ENCODE measurements around the gene NCBP2. TPM values are rescaled to one million over a fixed set of nuclear protein-coding genes. Genes with fewer than 3 reads are reported as not detected.
"Not testable (repeated sequence)": the region's sequence is repeated elsewhere in the genome, so short reads cannot be mapped to it uniquely, and the experiment has no call there.

Gene NCBP2
- total RNA-seq, 1 experiment from 2014 or later, result 67.8 TPM

DNA sequence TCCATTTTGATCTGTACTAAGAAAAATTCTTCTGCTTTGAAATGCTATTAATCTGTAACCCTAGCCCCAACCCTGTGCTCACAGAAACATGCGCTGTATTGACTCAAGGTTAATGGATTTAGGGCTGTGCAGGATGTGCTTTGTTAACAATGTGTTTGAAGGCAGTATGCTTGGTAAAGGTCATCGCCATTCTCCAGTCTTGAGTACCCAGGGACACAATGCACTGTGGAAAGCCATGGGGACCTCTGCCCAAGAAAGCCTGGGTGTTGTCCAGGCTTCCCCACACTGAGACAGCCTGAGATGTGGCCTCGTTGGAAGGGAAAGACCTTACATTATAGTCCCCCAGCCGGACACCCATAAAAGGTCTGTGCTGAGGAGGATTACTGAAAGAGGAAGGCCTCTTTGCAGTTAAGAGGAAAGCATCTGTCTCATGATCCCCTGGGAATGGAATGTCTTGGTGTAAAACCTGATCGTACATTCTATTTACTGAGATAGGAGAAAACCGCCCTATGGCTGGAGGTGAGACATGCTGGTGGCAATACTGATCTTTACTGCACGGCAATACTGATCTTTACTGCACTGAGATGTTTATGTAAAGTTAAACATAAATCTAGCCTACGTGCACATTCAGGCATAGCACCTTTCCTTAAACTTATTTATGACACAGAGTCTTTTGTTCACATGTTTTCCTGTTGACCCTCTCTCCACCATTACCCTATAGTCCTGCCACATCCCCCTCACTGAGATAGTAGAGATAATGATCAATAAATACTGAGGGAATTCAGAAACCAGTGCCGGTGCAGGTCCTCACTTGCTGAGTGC lies 20.0 kb upstream of the NCBP2 start:
- no peak for DNase-seq
- Histone ChIP-seq H3K4me3 (ENCODE audit: insufficient read depth, low read depth, low read length) (no peak overlapping the region), H3K36me3 (replicated peaks; ENCODE audit: control insufficient read depth, insufficient read depth, low read length) (no peaks in the 10 kb centered on the region), H3K27me3 (ENCODE audit: control insufficient read depth, insufficient read depth, low read length) (peaks cover 23% of the 10 kb centered on the region)

DNA sequence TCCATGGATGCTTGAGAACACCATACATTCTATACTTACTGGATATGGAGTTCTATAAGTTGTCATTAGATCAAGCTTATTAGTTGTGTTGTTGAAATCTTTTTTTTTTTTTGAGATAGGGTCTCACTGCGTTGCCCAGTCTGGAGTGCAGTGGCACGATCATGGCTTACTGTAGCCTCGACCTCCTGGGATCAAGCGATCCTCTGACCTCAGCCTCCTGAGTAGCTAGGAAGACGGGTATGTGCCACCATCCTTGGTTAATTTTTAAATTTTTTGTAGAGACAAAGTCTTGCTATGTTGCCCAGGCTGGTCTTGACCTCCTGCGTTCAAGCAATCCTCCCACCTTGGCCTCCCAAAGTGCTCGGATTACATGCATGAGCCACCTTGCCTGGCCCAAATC lies 12.5 kb upstream of the NCBP2 start:
- no peak for DNase-seq
- no peak overlapping the region for H3K4me3 ChIP-seq (ENCODE audit: insufficient read depth, low read depth, low read length)
- H3K27me3 ChIP-seq (ENCODE audit: control insufficient read depth, insufficient read depth, low read length), result no peaks in the 10 kb centered on the region
- no peaks in the 10 kb centered on the region for H3K36me3 ChIP-seq (replicated peaks; ENCODE audit: control insufficient read depth, insufficient read depth, low read length)

DNA sequence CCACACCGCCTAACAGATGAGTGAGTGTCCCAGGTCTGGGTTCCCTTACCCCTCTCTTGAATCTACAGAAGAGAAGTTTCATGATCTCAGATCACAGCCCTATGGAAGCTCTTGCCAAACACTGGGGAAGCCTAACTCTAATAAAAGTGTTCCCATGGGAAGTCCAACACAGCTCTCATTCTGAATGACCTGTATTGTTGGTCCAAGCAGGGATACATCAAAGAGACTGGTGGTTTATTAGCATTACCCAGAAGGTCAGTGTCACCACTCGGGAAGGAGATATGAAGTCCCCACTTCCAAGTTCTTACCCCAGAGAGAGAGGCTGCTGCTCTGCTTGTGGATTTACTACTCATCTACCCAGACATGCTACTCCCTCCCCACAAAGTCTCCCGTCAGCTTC lies 9.0 kb upstream of the NCBP2 start:
- no peak for DNase-seq
- no peak overlapping the region for H3K4me3 ChIP-seq (ENCODE audit: insufficient read depth, low read depth, low read length)
- no peaks in the 10 kb centered on the region; the same call in 1 of the 2 replicates for H3K27me3 ChIP-seq (ENCODE audit: control insufficient read depth, insufficient read depth, low read length)
- H3K36me3 ChIP-seq (replicated peaks; ENCODE audit: control insufficient read depth, insufficient read depth, low read length), result no peaks in the 10 kb centered on the region

DNA sequence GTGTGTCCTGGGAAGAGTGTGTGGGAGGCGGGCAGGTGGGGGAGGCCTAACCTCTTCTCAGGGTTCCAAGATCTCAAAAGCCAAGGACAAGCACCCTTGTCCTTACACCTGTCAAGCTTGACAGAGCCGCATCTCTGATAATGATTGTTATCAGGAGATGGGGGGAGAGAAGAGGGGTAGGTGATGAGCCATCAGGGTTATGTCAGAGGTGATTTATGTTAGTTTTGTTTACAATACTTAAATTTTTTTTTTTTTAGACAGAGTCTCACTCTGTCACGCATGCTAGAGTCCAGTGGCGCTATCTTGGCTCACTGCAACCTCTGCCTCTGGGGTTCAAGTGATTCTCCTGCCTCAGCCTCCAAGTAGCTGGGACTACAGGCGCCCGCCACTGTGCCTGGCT lies 7.4 kb upstream of the NCBP2 start:
- no peak for DNase-seq
- Histone ChIP-seq H3K4me3 (ENCODE audit: insufficient read depth, low read depth, low read length) (no peak overlapping the region), H3K36me3 (replicated peaks; ENCODE audit: control insufficient read depth, insufficient read depth, low read length) (no peaks in the 10 kb centered on the region), H3K27me3 (ENCODE audit: control insufficient read depth, insufficient read depth, low read length) (no peaks in the 10 kb centered on the region; the same call in 1 of the 2 replicates)

DNA sequence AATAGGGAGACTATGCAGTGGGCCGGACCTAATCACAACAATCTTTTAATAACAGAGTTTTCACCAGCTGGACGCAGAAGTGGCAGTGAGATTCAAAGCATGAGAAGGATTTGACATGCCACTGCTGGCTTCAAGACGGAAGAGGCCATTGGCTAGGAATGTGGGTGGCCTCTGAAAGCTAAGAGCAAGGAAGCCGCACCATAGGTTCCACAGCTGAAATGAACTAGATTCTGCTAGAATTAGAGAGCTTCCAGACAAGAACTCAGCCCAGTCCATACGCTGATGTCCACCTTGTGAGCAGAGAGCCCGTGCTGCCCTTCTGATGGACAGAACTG lies 6.9 kb upstream of the NCBP2 start:
- no peak for DNase-seq
- no peak overlapping the region for H3K4me3 ChIP-seq (ENCODE audit: insufficient read depth, low read depth, low read length)

DNA sequence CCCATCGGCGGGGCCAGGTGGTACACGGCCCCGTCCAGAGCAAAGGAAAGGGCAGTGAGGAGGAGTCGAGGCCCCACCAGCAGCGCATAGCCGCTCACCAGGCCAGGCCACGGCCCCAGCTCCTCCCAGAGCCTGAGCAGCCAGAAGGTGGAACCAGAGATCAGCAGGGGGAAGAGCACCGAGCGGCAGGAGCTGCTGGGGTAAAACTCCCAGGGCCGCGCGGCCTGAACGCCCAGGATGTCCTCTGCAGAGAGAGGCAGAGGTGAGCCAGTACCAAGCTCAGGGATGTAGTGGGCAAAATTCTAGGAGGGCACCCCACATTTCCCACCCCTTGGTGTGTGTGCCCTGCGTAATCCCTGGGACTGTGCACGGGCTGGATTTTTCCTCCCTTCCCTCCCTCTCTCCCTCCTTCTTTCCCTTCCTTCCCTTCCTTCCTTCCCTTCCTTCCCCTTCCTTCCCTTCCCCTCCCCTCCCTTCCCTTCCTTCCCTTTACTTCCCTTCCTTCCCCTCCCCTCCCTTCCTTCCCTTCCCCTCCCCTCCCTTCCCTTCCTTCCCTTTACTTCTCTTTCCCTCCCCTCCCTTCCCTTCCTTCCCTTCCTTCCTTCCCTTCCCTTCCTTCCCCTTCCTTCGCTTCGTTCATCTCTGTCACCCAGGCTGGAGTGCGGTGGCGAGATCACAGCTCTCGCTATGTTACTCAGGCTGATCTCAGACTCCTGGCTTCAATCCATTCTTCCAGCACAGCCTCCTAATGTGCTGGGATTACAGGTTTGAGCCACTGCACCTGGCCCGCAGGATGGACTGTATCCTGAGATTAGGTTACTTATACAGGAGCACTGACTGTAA lies 6.3 kb upstream of the NCBP2 start:
- DNase-seq, result peak; percentile 86
- no peaks in the 10 kb centered on the region for H3K36me3 ChIP-seq (replicated peaks; ENCODE audit: control insufficient read depth, insufficient read depth, low read length)
- H3K4me3 ChIP-seq (ENCODE audit: insufficient read depth, low read depth, low read length), result no peak overlapping the region
- H3K27me3 ChIP-seq (ENCODE audit: control insufficient read depth, insufficient read depth, low read length), result no peaks in the 10 kb centered on the region; the same call in 1 of the 2 replicates

More for the DNA sequence above, 6.9 kb upstream of the NCBP2 start:
- Histone ChIP-seq H3K36me3 (replicated peaks; ENCODE audit: control insufficient read depth, insufficient read depth, low read length) (no peaks in the 10 kb centered on the region), H3K27me3 (ENCODE audit: control insufficient read depth, insufficient read depth, low read length) (no peaks in the 10 kb centered on the region; the same call in 1 of the 2 replicates)

DNA sequence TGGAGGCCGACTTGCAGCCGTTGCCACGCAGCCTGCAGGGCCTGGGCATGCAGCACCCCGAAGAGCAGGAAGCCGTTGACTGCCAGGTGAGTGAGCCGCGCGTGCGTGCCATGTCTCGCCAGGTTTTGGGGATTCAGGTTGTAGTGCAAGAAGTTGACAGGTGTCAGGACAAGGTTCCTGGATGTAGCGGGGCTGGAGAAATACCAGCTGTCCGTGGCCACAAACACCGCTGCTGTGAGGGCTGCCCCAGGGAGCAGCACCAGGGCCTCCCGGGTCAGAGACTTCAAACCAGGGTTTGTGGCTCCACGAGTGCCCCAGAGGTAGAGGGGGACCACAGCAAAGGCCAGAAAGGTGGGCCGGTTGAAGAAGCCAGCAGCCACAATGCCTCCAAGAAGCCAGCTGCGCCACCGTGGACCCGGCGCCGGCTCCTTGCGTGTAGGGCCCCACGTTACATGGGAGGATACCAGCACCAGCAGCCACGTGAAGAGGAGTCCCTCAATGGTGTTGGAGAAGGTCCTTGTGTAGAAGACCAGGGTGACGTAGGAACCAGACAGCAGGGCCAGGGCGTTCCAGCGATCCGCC lies 5.6 kb upstream of the NCBP2 start:
- DNase-seq, result no peak

DNA sequence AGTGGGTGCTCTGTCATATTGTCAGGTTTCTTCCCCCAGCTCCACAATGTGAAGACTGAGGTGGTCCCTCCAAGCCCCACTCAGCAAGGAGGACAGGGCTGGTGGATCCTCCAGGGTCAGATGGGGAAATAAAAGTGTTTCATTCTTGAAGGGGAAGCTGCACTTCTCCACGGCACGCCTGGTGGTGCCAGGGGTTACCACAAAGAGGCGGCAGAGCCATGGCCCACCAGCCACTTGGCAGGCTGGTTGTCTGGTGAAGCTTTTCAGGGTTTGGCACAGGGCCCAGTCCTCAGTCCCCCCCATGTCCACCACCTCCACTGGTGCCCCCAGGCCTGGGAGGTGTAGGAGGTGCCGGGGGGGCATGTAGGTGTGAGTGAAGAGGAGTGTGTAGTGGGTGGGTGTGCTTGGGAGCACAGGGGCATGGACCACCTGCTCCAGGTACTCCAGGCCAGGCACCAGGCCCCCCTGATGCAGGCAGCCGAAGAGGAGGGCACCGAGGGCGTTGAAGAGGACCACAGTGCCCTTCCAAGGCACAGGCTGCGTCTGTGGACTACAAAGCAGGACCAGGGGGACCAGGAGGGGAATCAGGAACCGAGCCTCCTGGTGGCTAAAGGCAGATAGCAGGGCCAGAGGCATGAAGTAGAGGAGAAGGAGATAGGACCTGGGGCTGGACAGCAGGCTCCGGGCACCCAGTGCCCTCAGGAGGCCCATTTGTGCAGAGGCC lies 5.0 kb upstream of the NCBP2 start:
- Histone ChIP-seq H3K36me3 (replicated peaks; ENCODE audit: control insufficient read depth, insufficient read depth, low read length) (no peaks in the 10 kb centered on the region), H3K4me3 (ENCODE audit: insufficient read depth, low read depth, low read length) (no peak overlapping the region), H3K27me3 (ENCODE audit: control insufficient read depth, insufficient read depth, low read length) (no peaks in the 10 kb centered on the region; the same call in 1 of the 2 replicates)
- DNase-seq, result peak; percentile 71

More for the DNA sequence above, 5.6 kb upstream of the NCBP2 start:
- H3K27me3 ChIP-seq (ENCODE audit: control insufficient read depth, insufficient read depth, low read length), result no peaks in the 10 kb centered on the region; the same call in 1 of the 2 replicates
- no peaks in the 10 kb centered on the region for H3K36me3 ChIP-seq (replicated peaks; ENCODE audit: control insufficient read depth, insufficient read depth, low read length)
- no peak overlapping the region for H3K4me3 ChIP-seq (ENCODE audit: insufficient read depth, low read depth, low read length)

DNA sequence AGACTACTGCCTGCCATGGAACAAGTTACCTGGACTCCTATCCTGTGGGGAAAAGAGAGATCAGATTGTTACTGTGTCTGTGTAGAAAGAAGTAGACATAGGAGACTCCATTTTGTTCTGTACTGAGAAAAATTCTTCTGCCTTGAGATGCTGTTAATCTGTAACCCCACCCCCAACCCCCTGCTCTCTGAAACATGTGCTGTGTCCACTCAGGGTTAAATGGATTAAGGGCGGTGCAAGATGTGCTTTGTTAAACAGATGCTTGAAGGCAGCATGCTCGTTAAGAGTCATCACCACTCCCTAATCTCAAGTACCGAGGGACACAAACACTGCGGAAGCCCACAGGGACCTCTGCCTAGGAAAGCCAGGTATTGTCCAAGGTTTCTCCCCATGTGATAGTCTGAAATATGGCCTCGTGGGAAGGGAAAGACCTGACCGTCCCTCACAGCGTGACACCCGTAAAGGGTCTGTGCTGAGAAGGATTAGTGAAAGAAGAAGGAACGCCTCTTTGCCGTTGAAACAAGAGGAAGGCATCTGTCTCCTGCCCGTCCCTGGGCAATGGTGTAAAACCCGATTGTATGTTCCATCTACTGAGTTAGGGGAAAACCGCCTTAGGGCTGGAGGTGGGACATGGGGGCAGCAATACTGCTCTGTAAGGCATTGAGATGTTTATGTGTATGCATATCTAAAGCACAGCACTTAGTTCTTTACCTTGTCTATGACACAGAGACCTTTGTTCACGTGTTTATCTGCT lies 1.9 kb upstream of the NCBP2 start:
- H3K36me3 ChIP-seq (replicated peaks; ENCODE audit: control insufficient read depth, insufficient read depth, low read length); H3K4me3 ChIP-seq (ENCODE audit: insufficient read depth, low read depth, low read length); DNase-seq; H3K27me3 ChIP-seq (ENCODE audit: control insufficient read depth, insufficient read depth, low read length): not testable (repeated sequence)

DNA sequence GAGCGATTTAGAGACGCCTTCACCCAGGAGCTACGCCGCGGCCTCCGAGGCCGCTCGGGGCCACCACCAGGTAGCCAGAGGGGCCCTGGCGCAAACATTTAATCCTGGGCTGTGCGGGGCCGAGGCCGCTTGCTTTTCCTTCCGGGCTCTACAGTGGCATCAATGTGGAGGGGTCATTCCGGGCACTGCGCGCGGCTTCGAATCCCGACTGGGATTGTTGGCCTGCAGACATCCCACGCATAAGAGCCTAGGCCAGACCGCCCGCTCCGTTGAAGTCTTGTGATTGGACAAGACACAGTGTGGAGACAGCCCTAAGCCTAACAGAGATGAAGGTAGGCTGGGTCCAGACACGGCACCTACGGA lies 568 bp upstream of the NCBP2 start:
- H3K4me3 ChIP-seq (ENCODE audit: insufficient read depth, low read depth, low read length), result peak overlapping the region; percentile 98
- no peaks in the 10 kb centered on the region for H3K27me3 ChIP-seq (ENCODE audit: control insufficient read depth, insufficient read depth, low read length)
- DNase-seq, result no peak

DNA sequence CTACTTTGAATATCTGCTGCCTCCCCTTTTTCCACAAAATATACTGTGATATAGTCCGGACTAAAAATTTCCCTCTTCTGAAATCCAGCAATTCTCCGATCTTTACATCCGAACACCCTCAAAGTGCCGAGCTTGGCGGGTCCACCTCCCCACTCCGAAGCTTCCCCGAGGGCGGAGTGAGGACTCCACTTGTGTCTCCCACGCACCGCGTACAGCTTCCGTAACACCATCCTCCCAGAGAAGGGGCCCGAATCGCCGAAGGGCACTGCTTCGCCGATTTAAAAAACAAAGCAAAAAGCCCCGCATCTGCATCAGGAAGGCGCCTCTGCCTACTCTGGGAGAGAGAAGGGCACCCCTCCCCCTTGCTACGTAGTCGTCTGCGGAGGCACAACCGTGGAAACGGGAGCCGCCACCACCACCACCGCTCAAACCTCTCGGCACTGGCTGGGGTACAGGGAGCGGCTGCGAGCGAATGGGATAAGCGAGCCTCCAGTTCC lies 551 bp downstream of the NCBP2 start:
- peaks cover 20% of the 10 kb centered on the region for H3K36me3 ChIP-seq (replicated peaks; ENCODE audit: control insufficient read depth, insufficient read depth, low read length)
- H3K4me3 ChIP-seq (ENCODE audit: insufficient read depth, low read depth, low read length), result peak overlapping the region; percentile 98
- H3K27me3 ChIP-seq (ENCODE audit: control insufficient read depth, insufficient read depth, low read length), result no peaks in the 10 kb centered on the region
- DNase-seq, result peak; percentile 77

More for the DNA sequence above, 568 bp upstream of the NCBP2 start:
- H3K36me3 ChIP-seq (replicated peaks; ENCODE audit: control insufficient read depth, insufficient read depth, low read length), result peaks cover 10% of the 10 kb centered on the region

DNA sequence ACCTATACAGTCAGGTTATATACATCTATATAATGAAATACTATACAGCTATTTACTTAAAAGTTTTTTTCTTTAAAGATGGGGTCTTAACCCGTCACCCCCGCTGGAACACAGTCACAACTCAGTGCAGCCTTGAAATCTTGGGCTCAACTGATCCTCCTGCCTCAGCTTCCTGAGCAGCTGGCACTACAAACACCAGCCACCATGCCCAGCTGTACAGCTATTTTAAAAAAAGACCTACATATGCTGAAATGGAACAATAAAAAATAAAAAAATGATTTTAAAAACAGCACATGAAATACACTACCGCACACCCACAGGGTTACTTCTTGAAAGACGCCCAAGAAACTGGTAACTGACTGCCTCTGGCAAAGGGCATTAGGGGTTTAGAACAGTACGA lies 3.8 kb downstream of the NCBP2 start:
- Histone ChIP-seq H3K36me3 (replicated peaks; ENCODE audit: control insufficient read depth, insufficient read depth, low read length) (peaks cover 41% of the 10 kb centered on the region), H3K4me3 (ENCODE audit: insufficient read depth, low read depth, low read length) (no peak overlapping the region), H3K27me3 (ENCODE audit: control insufficient read depth, insufficient read depth, low read length) (no peaks in the 10 kb centered on the region)
- no peak for DNase-seq

DNA sequence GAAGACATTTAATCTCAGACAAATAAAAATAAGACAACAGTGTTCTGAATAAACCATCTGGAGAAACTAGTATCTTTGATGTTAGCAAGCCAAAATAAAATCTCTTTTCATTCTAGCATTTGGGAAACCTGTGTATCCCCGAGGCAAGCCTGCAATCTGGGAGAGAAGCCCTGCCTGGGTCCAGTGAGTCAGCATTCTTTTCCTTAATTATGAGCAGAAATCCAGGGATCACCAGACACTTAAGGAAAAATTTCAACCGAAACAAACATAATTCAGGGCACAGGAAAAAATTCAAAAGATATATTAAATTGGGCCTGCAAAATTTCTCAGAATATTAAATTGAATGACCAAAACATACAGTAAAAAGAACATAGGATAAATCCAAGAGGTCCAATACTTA lies 4.2 kb downstream of the NCBP2 start:
- no peak for DNase-seq
- no peak overlapping the region for H3K4me3 ChIP-seq (ENCODE audit: insufficient read depth, low read depth, low read length)
- H3K27me3 ChIP-seq (ENCODE audit: control insufficient read depth, insufficient read depth, low read length), result no peaks in the 10 kb centered on the region
- peaks cover 41% of the 10 kb centered on the region for H3K36me3 ChIP-seq (replicated peaks; ENCODE audit: control insufficient read depth, insufficient read depth, low read length)
